ENCODE results near the gene RUBCN.
A peak's percentile ranks its signal among the peaks of the same experiment; 100 is the strongest.
"Not testable (repeated sequence)": the region's sequence is repeated elsewhere in the genome, so short reads cannot be mapped to it uniquely, and the experiment has no call there.

Gene RUBCN

GRCh38 chr3:197663367-197664140 is 73.2 kb downstream of the RUBCN start:
- H3K4me3 ChIP-seq (ENCODE audit: low read depth, low read length); DNase-seq (ENCODE audit: low read depth, low spot score); POLR2A ChIA-PET; CTCF ChIA-PET: not testable (repeated sequence)

- H3K4me3 ChIP-seq (ENCODE audit: low read depth, low read length); POLR2A ChIA-PET; DNase-seq (ENCODE audit: low read depth, low spot score); CTCF ChIA-PET: not testable (repeated sequence)
These were observed 74.4 kb downstream of the RUBCN start for GRCh38 chr3:197662352-197662751.

- H3K4me3 ChIP-seq (ENCODE audit: low read depth, low read length); DNase-seq (ENCODE audit: low read depth, low spot score); CTCF ChIA-PET; POLR2A ChIA-PET: not testable (repeated sequence)
These were observed 74.8 kb downstream of the RUBCN start for GRCh38 chr3:197661874-197662273.

GRCh38 chr3:197661234-197661834 is 75.4 kb downstream of the RUBCN start:
- POLR2A ChIA-PET; H3K4me3 ChIP-seq (ENCODE audit: low read depth, low read length); CTCF ChIA-PET: not testable (repeated sequence)

GRCh38 chr3:197659701-197660100 is 77.0 kb downstream of the RUBCN start:
- CTCF ChIA-PET; POLR2A ChIA-PET; DNase-seq (ENCODE audit: low read depth, low spot score); H3K4me3 ChIP-seq (ENCODE audit: low read depth, low read length): not testable (repeated sequence)

More at GRCh38 chr3:197661234-197661834, 75.4 kb downstream of the RUBCN start:
- DNase-seq (ENCODE audit: low read depth, low spot score): not testable (repeated sequence)

- POLR2A ChIA-PET; DNase-seq (ENCODE audit: low read depth, low spot score); H3K4me3 ChIP-seq (ENCODE audit: low read depth, low read length); CTCF ChIA-PET: not testable (repeated sequence)
These were observed 77.6 kb downstream of the RUBCN start for GRCh38 chr3:197659144-197659543.

GRCh38 chr3:197658706-197659105 is 78.0 kb downstream of the RUBCN start:
- DNase-seq (ENCODE audit: low read depth, low spot score); POLR2A ChIA-PET; H3K4me3 ChIP-seq (ENCODE audit: low read depth, low read length); CTCF ChIA-PET: not testable (repeated sequence)

GRCh38 chr3:197657541-197658292 is 79.0 kb downstream of the RUBCN start:
- H3K4me3 ChIP-seq (ENCODE audit: low read depth, low read length); CTCF ChIA-PET; DNase-seq (ENCODE audit: low read depth, low spot score); POLR2A ChIA-PET: not testable (repeated sequence)

GRCh38 chr3:197656960-197657359 is 79.7 kb downstream of the RUBCN start:
- H3K4me3 ChIP-seq (ENCODE audit: low read depth, low read length); CTCF ChIA-PET; POLR2A ChIA-PET; DNase-seq (ENCODE audit: low read depth, low spot score): not testable (repeated sequence)

- DNase-seq (ENCODE audit: low read depth, low spot score); H3K4me3 ChIP-seq (ENCODE audit: low read depth, low read length); CTCF ChIA-PET; POLR2A ChIA-PET: not testable (repeated sequence)
These were observed 80.6 kb downstream of the RUBCN start for GRCh38 chr3:197656129-197656528.

- POLR2A ChIA-PET; H3K4me3 ChIP-seq (ENCODE audit: low read depth, low read length); DNase-seq (ENCODE audit: low read depth, low spot score); CTCF ChIA-PET: not testable (repeated sequence)
These were observed 81.7 kb downstream of the RUBCN start for GRCh38 chr3:197654998-197655330.

GRCh38 chr3:197654090-197654997 is 82.4 kb downstream of the RUBCN start:
- DNase-seq (ENCODE audit: low read depth, low spot score); POLR2A ChIA-PET; CTCF ChIA-PET: not testable (repeated sequence)
- peak overlapping the region; percentile 43 for H3K4me3 ChIP-seq (ENCODE audit: low read depth, low read length)

GRCh38 chr3:197652860-197653259 is 83.8 kb downstream of the RUBCN start:
- DNase-seq (ENCODE audit: low read depth, low spot score); CTCF ChIA-PET; POLR2A ChIA-PET; H3K4me3 ChIP-seq (ENCODE audit: low read depth, low read length): not testable (repeated sequence)

- CTCF ChIA-PET; H3K4me3 ChIP-seq (ENCODE audit: low read depth, low read length): not testable (repeated sequence)
These were observed 89.1 kb downstream of the RUBCN start for GRCh38 chr3:197647649-197648048.

GRCh38 chr3:197647191-197647590 is 89.5 kb downstream of the RUBCN start:
- H3K4me3 ChIP-seq (ENCODE audit: low read depth, low read length); POLR2A ChIA-PET; CTCF ChIA-PET; DNase-seq (ENCODE audit: low read depth, low spot score): not testable (repeated sequence)

More at GRCh38 chr3:197647649-197648048, 89.1 kb downstream of the RUBCN start:
- DNase-seq (ENCODE audit: low read depth, low spot score); POLR2A ChIA-PET: not testable (repeated sequence)

GRCh38 chr3:197646294-197646693 is 90.4 kb downstream of the RUBCN start:
- H3K4me3 ChIP-seq (ENCODE audit: low read depth, low read length); CTCF ChIA-PET; DNase-seq (ENCODE audit: low read depth, low spot score); POLR2A ChIA-PET: not testable (repeated sequence)
